DMS 273 (cell line): ENCODE data around the gene TMSB4X.

Source experiments
- DNase-seq: peaks from one replicate; lab custom pipeline; 2025; ENCODE audit not compliant: unreplicated experiment; lab: John Stamatoyannopoulos, UW

The TMSB4X gene

GRCh38 chrX:13023567-13023966 lies 48.7 kb downstream of the TMSB4X start:
- DNase-seq, result no peak

- no peak for DNase-seq
Measured at GRCh38 chrX:13023979-13024378, 49.1 kb downstream of the TMSB4X start.

GRCh38 chrX:13024986-13025385 lies 50.1 kb downstream of the TMSB4X start:
- DNase-seq, result no peak
